HG03565 (cell line): Measurements from ENCODE around the gene SCYL1.
A peak's percentile ranks its signal among the peaks of the same experiment; 100 is the strongest.

Experiments
- ATAC-seq: cut with Tn5 transposase; IDR thresholded peaks from one replicate; pipeline ENCODE4 v1.9.1; 2021; ENCODE audit warnings: mild to moderate bottlenecking, moderate library complexity; ENCODE audit not compliant: unreplicated experiment

SCYL1 gene

DNA sequence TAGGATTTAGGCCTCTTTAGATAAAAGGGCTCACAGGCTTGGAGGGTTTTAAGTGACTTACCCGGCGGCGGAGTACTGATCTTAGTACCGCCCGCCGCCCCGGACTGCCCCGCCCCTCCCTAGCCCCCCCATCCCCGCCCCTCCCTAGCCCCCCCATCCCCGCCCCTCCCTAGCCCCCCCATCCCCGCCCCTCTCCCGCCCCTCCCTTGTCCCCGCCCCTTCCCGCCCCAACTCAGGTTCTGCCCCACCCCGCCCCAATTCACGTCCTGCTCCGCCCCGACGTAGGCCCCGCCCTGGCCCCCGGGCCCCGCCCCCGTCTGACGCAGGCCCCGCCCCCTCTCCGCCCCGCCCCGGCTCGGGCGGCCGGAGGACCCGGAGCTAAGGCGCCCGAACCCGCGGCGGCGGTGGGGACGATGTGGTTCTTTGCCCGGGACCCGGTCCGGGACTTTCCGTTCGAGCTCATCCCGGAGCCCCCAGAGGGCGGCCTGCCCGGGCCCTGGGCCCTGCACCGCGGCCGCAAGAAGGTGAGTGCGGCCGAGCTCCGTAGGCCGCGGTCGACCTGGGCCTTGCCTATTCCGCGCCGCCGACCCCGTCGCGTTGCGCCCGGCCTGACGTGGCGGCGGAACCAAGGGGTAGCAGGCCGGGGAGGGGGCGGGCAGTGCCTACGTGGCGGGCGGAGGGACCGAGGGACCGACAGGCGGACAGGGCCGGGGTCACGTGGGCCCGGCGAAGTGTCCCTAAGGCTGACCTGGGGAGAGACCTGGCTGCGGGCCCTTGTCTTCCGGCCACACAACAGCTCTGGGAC lies at the start of gene SCYL1:
SCYL1 (plus strand) TSS at position 343 of the 805 bp plus-strand sequence; CDS start at position 414, 71 bp downstream.
- ATAC-seq, result peak; percentile 40

DNA sequence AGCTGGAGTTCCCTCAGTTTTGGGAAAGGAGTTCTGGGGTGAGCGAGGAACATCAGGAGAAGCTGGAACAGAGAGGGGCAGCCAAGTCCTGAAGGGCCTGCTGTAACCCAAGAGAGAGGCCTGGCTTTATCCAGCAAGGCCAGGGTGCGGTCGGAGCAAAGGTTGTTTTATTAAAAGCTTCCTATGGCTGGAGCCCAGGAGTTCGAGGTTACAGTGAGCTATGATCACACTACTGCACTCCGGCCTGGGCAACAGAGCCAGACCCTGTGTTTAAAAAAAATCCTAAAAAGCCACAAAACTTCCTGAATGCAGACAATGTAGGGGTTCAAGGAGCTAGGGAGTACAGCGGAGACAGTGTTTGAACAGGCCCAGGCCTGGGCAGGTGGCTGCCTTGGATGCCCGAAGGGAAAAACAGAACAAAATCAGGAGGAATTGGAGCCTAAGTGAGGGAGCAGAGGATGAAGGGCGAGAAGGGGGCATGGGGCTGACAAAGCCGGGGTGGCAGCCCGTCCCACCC lies 48.2 kb upstream of the SCYL1 start:
- ATAC-seq, result peak; percentile 4

DNA sequence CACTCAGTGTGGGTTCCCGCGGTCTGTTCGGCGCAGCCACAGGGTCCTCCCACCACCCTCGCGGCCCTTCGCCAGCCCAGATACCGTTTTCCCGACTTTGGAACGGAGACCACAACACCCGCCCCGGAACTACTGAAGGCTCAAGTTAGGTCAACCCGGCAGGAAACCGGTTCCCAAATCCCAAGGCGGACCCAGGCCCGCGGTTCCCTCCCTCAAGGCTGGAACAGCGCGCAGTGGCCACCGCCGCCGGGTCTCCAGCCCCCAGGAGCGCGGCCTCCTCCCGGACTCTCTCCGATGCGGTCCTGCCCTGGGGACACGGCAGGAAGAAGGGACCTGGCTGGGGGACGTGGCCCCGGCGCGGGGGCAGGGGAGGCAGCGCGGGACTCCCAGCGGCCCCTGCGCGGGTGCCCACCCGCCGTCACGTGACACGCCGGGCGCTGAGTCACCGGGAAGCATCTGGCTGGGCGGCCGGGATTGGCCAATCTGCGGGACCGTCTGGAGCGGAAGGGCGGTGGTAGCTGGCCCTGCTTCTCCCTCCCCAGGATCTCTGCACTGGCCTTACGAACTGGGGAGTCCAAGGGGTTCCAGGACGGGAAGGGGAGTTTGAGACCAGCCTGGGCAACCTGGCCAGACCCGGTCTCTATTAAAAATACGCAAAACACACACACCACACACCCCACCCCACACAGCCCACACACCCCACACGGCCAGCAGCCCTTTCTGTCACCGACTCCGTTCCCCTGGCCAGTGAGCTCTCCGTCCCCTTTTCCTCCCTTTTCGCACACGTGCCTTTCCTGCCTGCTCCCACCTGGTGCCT lies 47.5 kb upstream of the SCYL1 start:
- peak; percentile 74 for ATAC-seq

DNA sequence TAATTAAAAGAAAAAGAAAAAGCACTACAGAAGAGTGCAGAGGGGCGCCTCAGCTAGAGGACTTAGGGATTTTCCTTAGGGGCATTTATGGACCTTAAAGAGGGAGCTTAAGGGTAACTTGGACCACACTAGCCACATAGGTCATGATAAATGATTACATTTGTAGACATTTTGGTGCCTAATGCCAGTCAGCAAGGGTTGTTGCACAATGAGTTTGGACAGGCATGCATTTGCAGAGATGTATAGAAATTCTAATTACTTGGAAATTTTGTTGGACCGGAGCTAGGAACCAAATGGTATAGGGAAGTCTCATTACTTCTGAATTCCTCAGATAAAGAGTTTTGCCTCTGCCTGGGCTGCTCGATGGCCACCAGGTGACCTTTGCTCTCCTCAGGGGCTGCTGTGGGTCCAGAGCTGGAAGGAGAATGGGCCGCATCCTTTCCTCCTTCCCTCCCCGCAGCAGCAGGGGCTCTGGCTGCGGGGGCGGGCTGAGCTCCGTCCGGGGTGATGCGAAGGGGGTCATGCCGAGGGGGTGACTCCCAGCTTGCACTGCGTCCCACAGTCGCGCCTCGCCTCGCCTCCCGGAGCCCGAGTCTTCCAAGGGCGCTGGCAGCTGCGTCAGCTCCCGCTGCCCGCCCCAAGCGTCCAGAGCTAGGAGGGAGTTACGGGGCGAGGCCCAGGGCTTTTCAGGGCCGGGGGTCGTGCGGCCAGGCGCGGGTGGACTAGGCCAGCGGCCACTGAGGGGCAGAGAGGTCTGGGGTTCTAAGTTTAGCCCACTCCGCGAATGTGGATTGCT lies 46.3 kb upstream of the SCYL1 start:
- no peak for ATAC-seq

DNA sequence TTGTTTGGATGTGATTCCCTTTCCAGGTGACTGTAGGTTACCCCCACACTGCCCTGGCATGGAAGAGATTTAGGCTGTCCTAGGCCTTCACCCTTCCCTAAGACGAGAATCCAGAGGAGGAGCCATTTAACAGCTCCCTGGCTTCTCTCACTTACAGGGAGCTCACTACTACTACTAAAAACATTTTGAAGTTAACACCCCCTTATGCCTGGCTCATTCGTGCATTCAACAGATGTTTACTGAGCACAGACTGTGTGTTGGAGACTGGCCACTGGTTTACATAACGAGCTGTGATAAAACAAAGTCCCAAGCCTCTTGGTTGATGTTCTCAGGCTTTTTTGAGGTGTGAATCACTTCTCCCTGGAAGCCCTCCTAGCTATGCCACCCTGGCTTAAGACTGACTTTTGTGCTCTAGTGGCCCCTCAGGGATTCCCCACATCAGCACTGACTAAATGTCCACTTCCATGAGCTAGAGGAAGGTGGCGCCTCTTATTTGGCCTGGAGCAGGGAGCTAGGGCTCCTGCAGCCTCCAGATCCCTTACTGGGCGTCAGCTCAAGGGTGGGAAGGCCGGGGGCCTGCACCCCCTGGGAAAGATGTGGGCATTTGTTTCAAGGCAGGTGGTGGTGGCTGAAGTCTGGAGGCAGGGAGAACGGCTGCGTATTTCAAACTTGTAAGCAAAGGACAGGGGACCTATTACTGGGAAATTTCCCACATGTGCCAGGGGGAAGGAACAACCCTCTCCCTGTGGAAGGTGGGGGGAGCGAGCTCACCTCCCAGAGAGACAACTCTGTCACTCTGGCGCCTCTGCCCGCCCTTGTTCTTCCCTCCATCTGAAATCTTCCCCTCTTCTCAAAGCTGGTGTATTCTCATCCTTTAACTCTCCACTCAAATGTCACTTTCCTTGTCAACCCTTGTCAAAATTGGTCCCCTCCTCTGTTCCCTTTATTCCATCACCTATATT lies 45.4 kb upstream of the SCYL1 start:
- no peak for ATAC-seq

DNA sequence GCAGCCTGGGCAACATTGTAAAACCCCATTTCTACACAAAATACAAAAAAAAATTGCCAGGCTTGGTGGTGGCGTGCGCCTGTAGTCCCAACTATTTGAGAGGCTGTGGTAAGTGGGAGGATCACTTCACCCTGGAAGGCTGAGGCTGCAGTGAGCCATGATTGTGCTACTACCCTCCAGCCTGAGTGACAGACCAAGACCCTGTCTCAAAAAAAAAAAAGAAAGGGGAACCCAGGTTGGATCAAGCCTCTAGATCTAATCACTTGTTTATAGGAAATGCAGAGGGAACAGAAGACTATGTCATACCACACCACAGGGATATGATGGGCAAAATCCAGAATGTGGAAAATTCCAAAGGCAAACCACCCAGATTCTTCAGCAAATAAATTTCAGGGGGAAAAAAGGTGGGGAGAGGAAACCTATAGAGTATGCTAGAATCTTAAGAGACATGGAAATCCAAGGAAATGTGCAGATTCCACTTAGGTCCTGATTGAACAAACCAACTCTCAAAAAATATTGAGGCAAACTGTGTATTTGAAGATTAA lies 42.5 kb upstream of the SCYL1 start:
- no peak for ATAC-seq

DNA sequence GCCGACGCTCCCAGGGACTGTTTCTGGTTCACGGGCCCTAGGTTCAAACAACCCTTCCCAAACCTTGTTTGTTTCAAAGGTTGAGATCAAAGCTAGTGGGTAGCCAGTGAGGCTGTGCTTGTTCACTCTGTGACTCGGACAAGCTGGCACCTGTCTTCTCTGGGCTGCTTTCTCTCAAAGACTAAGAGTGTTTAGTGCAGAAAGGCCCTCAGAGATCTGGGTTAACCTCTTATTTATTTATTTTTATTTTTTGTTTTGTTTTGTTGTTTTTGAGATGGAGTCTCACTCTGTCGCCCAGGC lies 39.0 kb upstream of the SCYL1 start:
- ATAC-seq, result no peak

DNA sequence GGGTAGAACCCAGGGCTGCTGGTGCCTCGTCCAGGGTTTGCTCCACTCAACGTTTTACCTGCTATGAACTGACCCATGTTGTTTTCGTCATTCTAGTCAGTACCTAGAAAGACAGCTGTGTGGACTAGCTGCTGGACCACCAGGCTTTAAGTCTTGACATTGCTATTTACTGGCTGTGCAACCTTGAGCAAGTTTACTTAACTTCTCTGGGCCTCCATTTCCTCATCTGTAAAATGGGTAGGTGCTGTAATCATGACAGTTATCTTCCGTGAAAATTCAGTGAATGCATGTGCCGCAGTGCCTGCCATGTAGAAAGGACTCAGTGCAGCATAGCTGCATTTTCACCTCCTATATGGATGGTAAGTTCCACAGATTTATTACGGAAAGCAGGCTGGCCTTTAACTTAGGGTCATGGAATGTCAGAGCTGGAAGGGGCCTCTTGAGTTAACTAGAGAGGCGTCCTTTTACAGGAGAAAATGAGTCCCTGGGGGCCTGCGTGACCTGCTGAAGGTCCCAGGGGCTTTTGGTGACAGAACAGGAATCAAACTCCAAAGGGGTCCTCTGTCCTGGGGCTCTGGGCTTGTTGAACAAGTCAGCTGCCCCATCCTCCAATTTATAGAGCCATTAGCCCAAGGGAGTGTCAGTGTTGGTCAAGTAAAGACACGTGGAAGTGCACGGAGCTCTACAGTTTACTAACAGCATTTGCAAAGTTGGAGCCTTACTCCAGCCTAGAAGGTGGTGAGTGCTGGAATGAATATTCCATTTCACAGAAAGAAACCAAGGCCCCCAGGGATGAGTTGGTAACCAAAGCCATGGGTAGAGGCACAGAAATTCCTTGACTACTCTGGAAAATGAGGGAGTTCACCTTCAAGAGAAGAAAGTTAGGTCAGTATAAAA lies 38.1 kb upstream of the SCYL1 start:
- ATAC-seq, result no peak

DNA sequence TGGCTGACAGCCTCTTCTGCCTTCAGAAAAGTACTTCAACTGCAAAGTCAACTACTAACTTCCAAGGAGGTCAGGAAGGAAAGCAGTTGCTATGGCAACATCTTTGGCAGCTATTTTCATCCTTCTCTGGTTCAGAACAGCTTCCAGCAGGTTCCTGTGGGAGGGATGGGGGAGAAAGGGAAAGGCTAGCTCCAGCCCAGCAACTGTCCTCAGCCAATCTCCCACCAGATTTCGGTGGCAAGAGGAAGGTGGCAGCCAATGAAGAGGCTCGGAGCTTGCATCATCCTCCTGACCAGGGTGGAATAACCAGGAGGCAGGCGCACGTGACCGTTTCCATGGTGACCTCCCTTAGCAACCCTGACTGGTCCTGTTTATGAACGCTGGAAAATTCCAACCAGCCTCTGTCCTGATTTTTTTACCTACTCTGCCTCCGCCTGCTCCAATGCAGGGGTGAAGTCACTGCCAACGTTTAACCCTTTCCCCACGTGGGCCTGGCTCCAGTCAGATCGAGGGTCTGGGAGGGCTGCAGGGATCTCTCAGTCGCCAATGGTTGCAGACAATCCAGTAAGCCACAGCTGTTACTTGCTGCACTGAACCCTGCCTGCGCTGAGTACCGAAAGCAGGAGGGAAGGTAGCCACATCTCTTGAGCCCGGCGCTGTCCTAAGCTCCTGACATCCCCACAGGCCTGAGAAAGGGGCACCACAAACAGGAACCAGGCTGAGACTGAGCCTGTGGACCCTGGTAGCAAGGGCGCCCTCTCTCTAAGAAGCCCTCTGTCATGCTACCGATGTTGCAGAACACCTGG lies 37.2 kb upstream of the SCYL1 start:
- ATAC-seq, result no peak

DNA sequence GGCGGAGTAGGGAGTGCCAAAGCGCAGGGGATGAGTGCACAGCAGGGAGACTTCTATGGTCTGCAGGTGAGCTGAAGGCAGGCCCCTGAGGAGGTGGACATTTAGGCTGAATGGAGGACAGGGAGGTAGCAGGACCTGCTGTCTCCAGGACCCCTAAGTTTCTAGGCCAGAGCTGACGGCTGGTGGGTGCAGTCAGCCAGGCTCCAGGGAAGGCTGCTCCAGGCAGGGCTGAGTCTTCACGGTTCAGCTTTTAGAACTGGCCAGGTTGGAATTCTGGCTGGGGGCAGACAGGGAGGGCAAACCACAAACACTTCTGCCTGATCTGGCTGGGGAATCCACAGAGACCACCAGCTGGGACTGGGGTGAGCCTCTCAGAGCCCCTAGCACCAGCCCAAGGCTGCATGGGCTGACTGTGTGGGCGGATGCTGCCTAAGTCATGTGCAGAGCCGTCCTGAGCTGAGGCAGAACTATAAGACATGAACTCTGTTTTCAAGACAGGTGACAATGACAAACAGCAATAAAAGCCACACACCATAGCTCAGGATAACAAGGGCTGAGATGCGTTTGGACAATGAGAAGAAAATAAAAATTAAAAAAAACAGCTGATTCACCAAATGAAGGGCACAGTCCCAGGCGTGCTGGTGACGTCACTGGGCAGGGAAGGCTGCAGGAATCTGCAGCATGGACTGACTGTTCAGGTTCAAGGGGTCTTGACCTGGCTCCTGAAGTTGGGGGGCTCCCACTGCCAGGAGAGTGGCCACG lies 36.4 kb upstream of the SCYL1 start:
- ATAC-seq, result no peak

DNA sequence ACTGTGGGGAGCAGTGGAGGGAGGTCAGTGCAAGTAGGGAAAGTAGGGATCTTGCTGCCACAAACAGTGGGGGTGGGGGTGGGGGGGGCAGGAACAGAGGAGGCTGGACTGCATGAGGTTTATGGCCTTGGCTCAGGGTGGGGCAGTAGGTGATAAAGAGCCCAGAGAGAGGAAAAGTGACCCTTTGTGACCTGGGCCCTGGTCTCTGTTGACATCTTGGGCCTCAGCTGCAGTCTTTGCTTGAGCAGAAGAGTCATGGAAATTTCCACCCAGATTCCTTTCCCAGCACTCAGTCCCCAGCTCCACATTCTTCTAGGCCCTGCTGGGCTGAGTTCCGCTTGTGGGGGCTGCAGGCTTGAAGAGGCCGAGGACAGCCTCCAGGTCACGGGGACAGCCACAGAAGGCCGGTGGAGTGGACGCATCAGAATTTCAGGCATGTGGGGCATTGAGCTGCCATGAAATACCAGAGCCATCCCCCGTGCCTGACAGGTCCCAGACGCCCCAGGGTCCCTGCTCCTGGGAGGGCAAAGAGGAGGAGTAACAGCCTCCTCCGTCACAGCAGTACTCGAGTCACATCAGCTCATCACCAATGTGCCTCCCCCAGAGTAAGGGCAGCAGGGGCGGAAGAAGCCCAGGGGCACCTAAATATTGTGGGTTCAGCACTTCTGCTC lies 35.7 kb upstream of the SCYL1 start:
- no peak for ATAC-seq

DNA sequence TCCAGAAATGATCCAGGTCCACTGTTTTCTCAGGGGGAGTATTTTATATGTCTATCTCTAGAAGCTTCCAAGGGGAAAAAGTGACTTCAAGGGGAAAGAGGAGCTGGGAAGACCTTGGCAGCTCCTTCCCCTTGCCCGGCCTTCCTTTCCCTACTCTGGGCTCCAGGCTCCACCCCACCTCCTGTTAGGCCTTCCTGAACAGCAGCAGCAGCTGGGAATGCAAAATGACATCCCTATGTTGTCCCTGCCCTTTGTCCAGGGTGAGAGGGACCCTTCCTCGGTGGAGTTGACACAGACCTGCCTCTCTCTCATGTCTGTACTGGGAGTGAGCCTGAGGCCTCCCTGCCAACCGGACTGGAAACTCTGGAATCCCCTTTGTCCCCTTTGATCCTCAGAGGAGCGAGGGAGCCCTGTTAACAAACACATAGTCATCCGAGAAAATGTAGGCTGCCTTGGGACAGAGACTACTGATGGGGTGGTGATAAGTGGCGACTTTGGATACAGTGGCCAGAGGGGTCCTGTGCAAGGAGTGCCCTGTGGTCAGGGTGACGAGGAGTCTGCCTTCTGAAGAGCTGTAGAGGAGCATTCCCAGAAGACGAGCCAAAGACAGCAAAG lies 35.1 kb upstream of the SCYL1 start:
- ATAC-seq, result no peak

DNA sequence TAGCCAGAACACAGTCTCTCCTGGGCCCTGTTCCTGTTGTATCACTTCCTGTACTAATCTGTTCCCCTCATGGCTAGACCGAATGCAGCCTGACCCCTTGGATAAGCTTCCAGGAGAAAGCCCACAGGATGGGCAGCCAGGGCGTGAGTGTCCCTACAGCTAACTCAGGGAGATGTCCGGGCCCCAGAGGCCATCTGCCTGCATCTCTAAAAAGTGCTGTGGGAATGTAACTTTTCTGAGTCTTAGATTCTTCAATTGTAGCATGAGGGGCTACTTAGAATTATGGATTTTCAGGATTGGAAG lies 33.8 kb upstream of the SCYL1 start:
- ATAC-seq, result no peak

DNA sequence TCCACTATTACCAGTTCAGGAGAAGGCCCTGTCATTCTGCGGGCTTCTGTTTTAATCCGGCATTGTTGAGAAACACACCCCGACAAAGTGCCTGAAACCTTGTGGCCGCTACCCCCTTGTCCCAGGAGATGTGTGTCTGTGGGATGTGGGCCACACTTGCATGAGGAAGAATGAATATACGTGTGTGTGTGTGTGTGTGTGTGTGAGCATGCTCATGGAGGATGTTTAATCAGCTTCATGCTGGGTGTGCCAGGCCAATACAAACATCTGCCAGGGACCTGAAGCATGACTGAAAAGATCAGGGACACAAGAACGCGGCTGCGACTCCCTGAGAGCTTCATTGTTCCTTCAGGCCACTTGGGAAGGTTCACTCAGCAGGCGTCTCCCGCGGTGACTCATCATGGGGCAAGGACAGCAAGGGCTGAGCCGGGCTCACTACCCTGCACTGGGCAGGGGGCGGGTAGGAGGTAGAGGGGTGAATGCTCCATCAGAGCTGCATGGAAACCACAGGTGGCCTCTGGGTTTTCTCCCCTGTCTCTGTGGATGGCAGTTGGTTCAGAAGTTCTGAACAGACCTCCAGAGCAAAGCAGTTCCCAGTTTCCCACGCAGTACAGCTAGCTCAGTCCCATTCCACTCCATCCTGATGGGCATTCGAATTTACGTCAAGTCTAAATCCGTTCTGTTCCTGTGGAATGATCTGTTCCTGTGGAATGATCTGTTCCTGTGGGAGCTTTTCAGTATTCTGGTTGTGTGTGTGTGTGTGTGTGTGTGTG lies 33.1 kb upstream of the SCYL1 start:
- ATAC-seq, result no peak

DNA sequence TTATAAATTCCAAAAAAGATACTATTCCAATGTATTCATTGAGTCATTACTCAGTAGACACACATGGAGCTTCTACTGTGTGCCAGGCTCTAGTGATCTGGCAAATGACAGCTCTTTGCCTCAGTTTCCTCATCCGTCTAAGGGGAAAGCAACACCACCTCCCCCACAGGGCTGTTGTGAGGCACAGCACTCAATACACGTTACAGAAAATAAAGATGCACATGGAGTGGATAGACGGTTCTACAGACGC lies 32.6 kb upstream of the SCYL1 start:
- ATAC-seq, result no peak
